ENCODE measurements around the gene SERTAD3. TPM values are rescaled to one million over a fixed set of nuclear protein-coding genes. Genes with fewer than 3 reads are reported as not detected.

SERTAD3 gene
- total RNA-seq, 2 donors from 2014 or later = 5.7 to 10.2 TPM

DNA sequence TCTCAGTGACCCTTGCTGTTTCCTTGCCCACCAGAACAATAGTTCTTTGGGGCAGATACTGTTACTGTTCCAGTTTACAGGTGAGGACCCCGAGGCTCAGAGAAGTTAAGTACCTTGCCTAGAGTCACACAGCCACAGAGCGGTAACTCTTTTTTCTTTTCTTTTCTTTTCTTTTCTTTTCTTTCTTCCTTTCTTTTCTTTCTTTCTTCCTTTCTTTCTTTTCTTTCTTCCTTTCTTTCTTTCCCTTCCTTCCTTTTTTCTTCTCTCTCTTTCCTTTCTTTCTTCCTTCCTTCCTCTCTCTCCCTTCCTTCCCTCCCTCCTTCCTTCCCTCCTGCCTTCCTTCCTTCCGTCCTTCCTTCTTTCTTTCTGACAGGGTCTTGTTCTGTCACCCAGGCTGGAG is 26.1 kb downstream of the SERTAD3 start:
- H3K36me3 ChIP-seq (replicated peaks in 1 of 2; ENCODE audit: insufficient read depth in 1 of 2, low read depth in 2 of 2) = no peaks in the 10 kb centered on the region
- peaks cover 9% of the 10 kb centered on the region for H3K4me1 ChIP-seq
- DNase-seq = no peak
- WGBS, 2 donors = 68 to 69% methylated on average over 2 to 3 of the region's 3 CpGs
- no peak overlapping the region for H3K4me3 ChIP-seq
- TF ChIP-seq POLR2A (IDR thresholded peaks at IDR 0.05) = no peak
- TF ChIP-seq, protein P1, sequence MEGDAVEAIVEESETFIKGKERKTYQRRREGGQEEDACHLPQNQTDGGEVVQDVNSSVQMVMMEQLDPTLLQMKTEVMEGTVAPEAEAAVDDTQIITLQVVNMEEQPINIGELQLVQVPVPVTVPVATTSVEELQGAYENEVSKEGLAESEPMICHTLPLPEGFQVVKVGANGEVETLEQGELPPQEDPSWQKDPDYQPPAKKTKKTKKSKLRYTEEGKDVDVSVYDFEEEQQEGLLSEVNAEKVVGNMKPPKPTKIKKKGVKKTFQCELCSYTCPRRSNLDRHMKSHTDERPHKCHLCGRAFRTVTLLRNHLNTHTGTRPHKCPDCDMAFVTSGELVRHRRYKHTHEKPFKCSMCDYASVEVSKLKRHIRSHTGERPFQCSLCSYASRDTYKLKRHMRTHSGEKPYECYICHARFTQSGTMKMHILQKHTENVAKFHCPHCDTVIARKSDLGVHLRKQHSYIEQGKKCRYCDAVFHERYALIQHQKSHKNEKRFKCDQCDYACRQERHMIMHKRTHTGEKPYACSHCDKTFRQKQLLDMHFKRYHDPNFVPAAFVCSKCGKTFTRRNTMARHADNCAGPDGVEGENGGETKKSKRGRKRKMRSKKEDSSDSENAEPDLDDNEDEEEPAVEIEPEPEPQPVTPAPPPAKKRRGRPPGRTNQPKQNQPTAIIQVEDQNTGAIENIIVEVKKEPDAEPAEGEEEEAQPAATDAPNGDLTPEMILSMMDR (IDR thresholded peaks at IDR 0.05) = no peak
- no peaks in the 10 kb centered on the region for H3K9me3 ChIP-seq
- intact Hi-C loops (cut with DNase I) = no loop called here
- ATAC-seq = no peak
- H3K27me3 ChIP-seq = no peaks in the 10 kb centered on the region
- peak overlapping the region in 1 of 4 donors; percentile 52 for H3K27ac ChIP-seq

DNA sequence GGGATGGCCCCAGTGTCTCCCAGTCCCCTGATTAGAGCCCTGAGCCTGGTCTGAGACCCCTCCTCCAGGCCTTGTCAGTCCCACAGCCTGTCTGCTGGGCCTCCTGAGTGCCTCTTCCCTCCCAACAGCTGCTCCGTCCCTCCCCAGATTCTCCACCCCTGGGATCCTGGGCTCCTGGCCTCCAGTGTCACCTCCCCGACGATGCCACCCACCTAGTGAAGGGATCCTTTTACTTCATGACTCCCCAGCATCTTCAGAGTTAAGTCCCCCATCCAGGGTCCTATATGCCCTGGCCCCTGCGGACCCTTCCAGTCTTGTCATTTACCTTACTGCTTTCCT is 26.5 kb downstream of the SERTAD3 start:
- Histone ChIP-seq H3K36me3 (replicated peaks in 1 of 2; ENCODE audit: insufficient read depth in 1 of 2, low read depth in 2 of 2) (no peaks in the 10 kb centered on the region), H3K4me3 (no peak overlapping the region), H3K27ac (peak overlapping the region in 2 of 4 donors; percentile 33 to 52), H3K4me1 (peaks cover 9% of the 10 kb centered on the region), H3K27me3 (no peaks in the 10 kb centered on the region), H3K9me3 (no peaks in the 10 kb centered on the region)
- DNase-seq (no peak), ATAC-seq (no peak)
- WGBS, 2 donors = 67 to 73% methylated on average over 4 of the region's 4 CpGs
- TF ChIP-seq, protein P1 (IDR thresholded peaks at IDR 0.05) = no peak
- no peak for TF ChIP-seq POLR2A (IDR thresholded peaks at IDR 0.05)
- intact Hi-C loops (cut with DNase I) = no loop called here

DNA sequence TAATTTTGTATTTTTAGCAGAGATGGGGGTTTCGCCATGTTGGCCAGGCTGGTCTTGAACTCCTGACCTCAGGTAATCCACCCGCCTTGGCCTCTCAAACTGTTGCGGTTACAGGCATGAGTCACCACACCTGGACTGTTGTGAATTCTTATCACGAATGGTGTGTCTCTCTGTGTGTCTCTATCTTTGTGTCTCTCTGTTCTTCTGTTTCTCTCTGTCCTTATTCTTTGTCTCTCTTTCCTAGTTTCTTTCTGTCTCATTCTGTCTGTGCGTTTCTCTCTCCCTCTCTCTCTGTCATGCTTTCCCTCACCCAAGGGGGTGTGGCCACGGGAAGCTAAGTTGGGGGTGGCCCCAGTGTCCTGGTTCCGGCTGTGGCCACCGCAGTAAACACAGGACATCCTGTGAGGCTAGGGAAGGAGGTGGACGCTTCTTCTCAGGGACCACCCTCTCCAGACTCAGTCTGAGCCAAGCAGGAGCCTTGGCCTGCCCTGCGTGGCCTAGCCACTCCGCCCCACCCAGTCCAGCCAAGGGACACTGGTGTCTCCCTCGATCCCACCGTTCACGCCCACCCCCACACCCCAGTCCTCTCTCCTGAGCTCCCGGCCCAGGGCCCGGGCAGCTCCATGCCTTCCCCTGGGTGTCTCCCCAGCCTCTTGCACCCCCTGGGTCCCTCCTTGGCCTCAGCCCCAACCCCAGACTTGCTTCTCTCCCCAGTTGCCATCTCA is 27.1 kb downstream of the SERTAD3 start:
- H3K27ac ChIP-seq = peak overlapping the region in 2 of 4 donors; percentile 33 to 52
- H3K9me3 ChIP-seq = no peaks in the 10 kb centered on the region
- ATAC-seq (no peak), DNase-seq (peak in 2 of 4 donors; percentile 32 to 38)
- peaks cover 9% of the 10 kb centered on the region for H3K4me1 ChIP-seq
- intact Hi-C loops (cut with DNase I) = no loop called here
- TF ChIP-seq POLR2A (IDR thresholded peaks at IDR 0.05) = no peak
- TF ChIP-seq, protein P1 (IDR thresholded peaks at IDR 0.05) = no peak
- no peak overlapping the region for H3K4me3 ChIP-seq
- H3K27me3 ChIP-seq = no peaks in the 10 kb centered on the region
- WGBS, 2 donors = 54 to 68% methylated on average over 13 to 14 of the region's 16 CpGs
- H3K36me3 ChIP-seq (replicated peaks in 1 of 2; ENCODE audit: insufficient read depth in 1 of 2, low read depth in 2 of 2) = no peaks in the 10 kb centered on the region

DNA sequence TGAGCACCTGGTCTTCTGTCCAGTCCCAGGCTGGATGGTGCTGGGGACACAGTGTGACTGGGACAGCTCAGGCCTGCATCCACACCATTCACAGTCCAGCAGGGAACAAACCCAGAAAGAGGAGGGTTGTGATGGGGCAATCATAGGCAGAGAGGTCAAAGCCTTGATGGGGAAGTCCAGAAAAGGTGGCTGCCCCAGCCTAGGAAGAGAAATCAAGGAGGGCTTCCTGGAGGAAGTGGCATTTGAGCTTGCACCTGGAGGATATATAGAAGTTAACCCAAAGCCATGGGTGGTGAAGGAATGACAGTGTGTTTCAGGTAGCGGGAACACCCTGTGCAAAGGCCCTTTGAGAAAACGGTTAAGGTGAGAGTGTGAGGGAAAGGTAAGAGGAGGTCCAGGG is 28.4 kb downstream of the SERTAD3 start:
- DNase-seq (no peak), ATAC-seq (no peak)
- no peaks in the 10 kb centered on the region for H3K27me3 ChIP-seq
- no peak overlapping the region for H3K4me3 ChIP-seq
- 96 to 100% methylated on average over 2 of the region's 2 CpGs for WGBS, 2 donors
- no peaks in the 10 kb centered on the region for H3K36me3 ChIP-seq (replicated peaks in 1 of 2; ENCODE audit: insufficient read depth in 1 of 2, low read depth in 2 of 2)
- no peak overlapping the region for H3K27ac ChIP-seq
- H3K4me1 ChIP-seq = no peaks in the 10 kb centered on the region
- TF ChIP-seq POLR2A (IDR thresholded peaks at IDR 0.05) = no peak
- TF ChIP-seq, protein P1 (IDR thresholded peaks at IDR 0.05) = no peak
- H3K9me3 ChIP-seq = no peaks in the 10 kb centered on the region
- intact Hi-C loops (cut with DNase I) = no loop called here

Data from body of pancreas (tissue), 4 donors.